DMS79 treated with DMSO at 0.1 percent for 48 hours (cell line): ENCODE measurements around the gene CRB2.

Source experiments
- DNase-seq: peaks from one replicate; lab custom pipeline; 2025; lab: John Stamatoyannopoulos, UW

Gene CRB2

GRCh38 chr9:123364241-123364824, 8.3 kb downstream of the CRB2 start:
- no peak for DNase-seq

GRCh38 chr9:123365287-123365880, 9.4 kb downstream of the CRB2 start:
- DNase-seq = no peak

- DNase-seq = no peak
Measured at GRCh38 chr9:123365881-123366528, 10.0 kb downstream of the CRB2 start.

- no peak for DNase-seq
Measured at GRCh38 chr9:123368023-123368422, 12.0 kb downstream of the CRB2 start.

- no peak for DNase-seq
Measured at GRCh38 chr9:123368536-123369153, 12.6 kb downstream of the CRB2 start.

- DNase-seq = no peak
Measured at GRCh38 chr9:123369296-123369695, 13.3 kb downstream of the CRB2 start.

- no peak for DNase-seq
Measured at GRCh38 chr9:123370108-123370507, 14.1 kb downstream of the CRB2 start.

- DNase-seq = no peak
Measured at GRCh38 chr9:123370526-123371227, 14.7 kb downstream of the CRB2 start.

GRCh38 chr9:123371228-123371584, 15.2 kb downstream of the CRB2 start:
- DNase-seq = no peak

GRCh38 chr9:123371805-123372590, 16.0 kb downstream of the CRB2 start:
- DNase-seq = no peak

- DNase-seq = no peak
Measured at GRCh38 chr9:123372766-123373446, 16.9 kb downstream of the CRB2 start.

- DNase-seq = no peak
Measured at GRCh38 chr9:123373447-123373923, 17.5 kb downstream of the CRB2 start.

- no peak for DNase-seq
Measured at GRCh38 chr9:123373946-123374345, 17.9 kb downstream of the CRB2 start.

GRCh38 chr9:123375469-123376132, 19.6 kb downstream of the CRB2 start:
- no peak for DNase-seq

GRCh38 chr9:123376218-123377071, 20.4 kb downstream of the CRB2 start:
- DNase-seq = no peak

GRCh38 chr9:123377211-123377971, 21.4 kb downstream of the CRB2 start:
- no peak for DNase-seq

- no peak for DNase-seq
Measured at GRCh38 chr9:123378025-123378424, 22.0 kb downstream of the CRB2 start.

GRCh38 chr9:123378956-123379660, 23.1 kb downstream of the CRB2 start:
- DNase-seq = no peak
